Prostate gland (tissue), 2 donors: Measurements from ENCODE around the gene CFAP90. TPM values are rescaled to one million over a fixed set of nuclear protein-coding genes. Genes with fewer than 3 reads are reported as not detected.

Experiments
- DNase-seq: peaks from one replicate; pipeline ENCODE4 v3.0.0-alpha.2; 2019; ENCODE audit warnings: low spot score
- H3K27ac ChIP-seq, 2 donors: fragments of 200-600 bp; sonication (generic); 2 replicates each; pipeline ENCODE4 v1.5.1; 2017 to 2019
- H3K27me3 ChIP-seq: fragments of 200-600 bp; sonication (generic); replicated peaks from 2 replicates; pipeline ENCODE4 v1.5.1; 2019; ENCODE audit not compliant: insufficient read depth
- H3K36me3 ChIP-seq, 2 donors: fragments of 200-600 bp; sonication (generic); 1 replicate in 1 of 2; 2 replicates in 1 of 2; pipeline versions ENCODE4 v1.5.1 to v1.8.1; 2017 to 2019
- H3K4me1 ChIP-seq: fragments of 200-600 bp; sonication (generic); replicated peaks from 2 replicates; pipeline ENCODE4 v1.5.1; 2019
- H3K4me3 ChIP-seq, 2 donors: fragments of 200-600 bp; sonication (generic); 2 replicates each; pipeline ENCODE4 v1.5.1; 2017 to 2019
- H3K9me3 ChIP-seq: fragments of 200-600 bp; sonication (generic); 2 replicates; pipeline ENCODE4 v1.5.1; 2017
- POLR2A ChIP-seq: fragments of 450-650 bp; IDR thresholded peaks from one replicate; pipeline ENCODE4 v1.6.1; 2016; ENCODE audit warnings: antibody characterized with exemption, mild to moderate bottlenecking
- POLR2AphosphoS5 ChIP-seq: sonication (generic); formaldehyde crosslinking; IDR thresholded peaks from one replicate; pipeline ENCODE4 v1.6.1; 2017; ENCODE audit warnings: antibody characterized with exemption
- WGBS: methylation state at CpG from one replicate; pipeline ENCODE4 v1.1.5; 2018; 5-methylcytosine and 5-hydroxymethylcytosine counted together
- intact Hi-C: fragments of 100-400 bp; cut with DNase I; formaldehyde crosslinking; loops from one replicate; pipeline ENCODE4 v1.14.2; 2022
- total RNA-seq, 2 donors: library from RNA; depleted of rRNA; stranded (reverse); fragments of >200 nt; gene quantifications; one replicate each; pipeline ENCODE4 v1.1.0, GENCODE V29; 2016
- TF ChIP-seq, protein P1 (sequence below), 4 experiments: fragments of 200-600 bp in 2 of 4; fragments of 450-650 bp in 2 of 4; sonication (generic) in 2 of 4; IDR thresholded peaks; 1 replicate in 3 of 4; 2 replicates in 1 of 4; pipeline ENCODE4 v1.5.1; 2016 to 2019; ENCODE audit warnings: antibody characterized with exemption in 4 of 4, mild to moderate bottlenecking in 2 of 4, moderate library complexity in 2 of 4

CFAP90 gene
- total RNA-seq, 2 donors from 2014 or later, result 0.87 to 1.1 TPM

- 31% methylated on average over 4 of the region's 4 CpGs for WGBS
- Histone ChIP-seq H3K36me3 (no peaks in the 10 kb centered on the region), H3K27me3 (no peaks in the 10 kb centered on the region), H3K4me3 (no peak overlapping the region), H3K9me3 (no peaks in the 10 kb centered on the region), H3K27ac (no peak overlapping the region), H3K4me1 (no peaks in the 10 kb centered on the region)
- TF ChIP-seq POLR2AphosphoS5 (no peak), POLR2A (no peak)
- TF ChIP-seq, protein P1, sequence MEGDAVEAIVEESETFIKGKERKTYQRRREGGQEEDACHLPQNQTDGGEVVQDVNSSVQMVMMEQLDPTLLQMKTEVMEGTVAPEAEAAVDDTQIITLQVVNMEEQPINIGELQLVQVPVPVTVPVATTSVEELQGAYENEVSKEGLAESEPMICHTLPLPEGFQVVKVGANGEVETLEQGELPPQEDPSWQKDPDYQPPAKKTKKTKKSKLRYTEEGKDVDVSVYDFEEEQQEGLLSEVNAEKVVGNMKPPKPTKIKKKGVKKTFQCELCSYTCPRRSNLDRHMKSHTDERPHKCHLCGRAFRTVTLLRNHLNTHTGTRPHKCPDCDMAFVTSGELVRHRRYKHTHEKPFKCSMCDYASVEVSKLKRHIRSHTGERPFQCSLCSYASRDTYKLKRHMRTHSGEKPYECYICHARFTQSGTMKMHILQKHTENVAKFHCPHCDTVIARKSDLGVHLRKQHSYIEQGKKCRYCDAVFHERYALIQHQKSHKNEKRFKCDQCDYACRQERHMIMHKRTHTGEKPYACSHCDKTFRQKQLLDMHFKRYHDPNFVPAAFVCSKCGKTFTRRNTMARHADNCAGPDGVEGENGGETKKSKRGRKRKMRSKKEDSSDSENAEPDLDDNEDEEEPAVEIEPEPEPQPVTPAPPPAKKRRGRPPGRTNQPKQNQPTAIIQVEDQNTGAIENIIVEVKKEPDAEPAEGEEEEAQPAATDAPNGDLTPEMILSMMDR (IDR thresholded peaks at IDR 0.05), result no peak
- DNase-seq, result no peak
- intact Hi-C loops, result no loop called here
Observed at GRCh38 chr5:7784683-7785380, 66.1 kb downstream of the CFAP90 start.

DNA sequence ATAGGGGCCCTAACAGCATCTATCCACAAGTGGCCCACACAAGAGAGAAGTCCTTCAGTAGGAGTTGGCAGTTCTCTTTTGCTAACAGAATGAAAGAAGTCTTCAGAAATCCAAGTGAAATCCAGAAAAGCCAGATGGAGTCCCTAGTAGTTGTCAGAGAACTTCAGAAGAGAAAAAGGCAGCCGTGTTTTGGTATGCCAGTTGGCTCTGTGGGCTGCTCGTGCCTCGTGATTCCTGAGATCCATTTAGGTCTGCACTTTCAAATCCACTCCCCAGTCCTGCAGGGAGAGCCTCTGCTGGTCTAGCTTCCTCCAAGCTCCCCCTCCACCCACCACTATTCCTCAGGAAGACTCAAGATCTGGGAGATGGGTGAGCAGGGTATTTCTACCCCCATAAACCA is 69.0 kb downstream of the CFAP90 start:
- Histone ChIP-seq H3K9me3 (no peaks in the 10 kb centered on the region), H3K27ac (no peak overlapping the region), H3K27me3 (no peaks in the 10 kb centered on the region), H3K4me1 (no peaks in the 10 kb centered on the region), H3K36me3 (no peaks in the 10 kb centered on the region), H3K4me3 (no peak overlapping the region)
- WGBS, result 34% methylated on average over 3 of the region's 3 CpGs
- TF ChIP-seq POLR2AphosphoS5 (no peak), POLR2A (no peak)
- TF ChIP-seq, protein P1 (IDR thresholded peaks at IDR 0.05), result no peak
- DNase-seq, result no peak
- intact Hi-C loops, result no loop called here

Other genes with a start within 250 kb of the CFAP90 start
- 10 to 100 TPM in 1 of 2 donors, 1 to 10 TPM in 1; 9.7 to 10.7 TPM for gene FASTKD3, start 17.9 kb upstream of the CFAP90 start, total RNA-seq
- 10 to 100 TPM; 34.5 to 64.6 TPM for gene MTRR, start 18.0 kb upstream of the CFAP90 start, total RNA-seq